Upper lobe of left lung (tissue), 6 donors: ENCODE data around the gene H2AZ2. TPM values are rescaled to one million over a fixed set of nuclear protein-coding genes. Genes with fewer than 3 reads are reported as not detected.

ENCODE experiments used
- ATAC-seq, 2 donors: fragments of 200-7000 bp; cut with Tn5 transposase; one replicate each; pipeline ENCODE4 v1.9.1; 2022; ENCODE audit warnings: mild to moderate bottlenecking in 2 of 2, moderate library complexity in 2 of 2; ENCODE audit not compliant: low FRiP score in 2 of 2
- DNase-seq, 2 donors: peaks; one replicate each; pipeline ENCODE4 v3.0.0-alpha.2; 2019 to 2020
- H3K27ac ChIP-seq, 4 donors: fragments of 200-600 bp; sonication (generic); one replicate each; pipeline ENCODE4 v1.5.1; 2016 to 2019
- H3K27me3 ChIP-seq, 4 donors: fragments of 200-600 bp; sonication (generic); one replicate each; pipeline ENCODE4 v1.5.1; 2017 to 2019
- H3K36me3 ChIP-seq, 4 donors: fragments of 200-600 bp; sonication (generic); one replicate each; pipeline ENCODE4 v1.5.1; 2016 to 2019
- H3K4me1 ChIP-seq, 4 donors: fragments of 200-600 bp; sonication (generic); one replicate each; pipeline ENCODE4 v1.5.1; 2018 to 2019
- H3K4me3 ChIP-seq, 4 donors: fragments of 200-600 bp; sonication (generic); one replicate each; pipeline ENCODE4 v1.5.1; 2017 to 2019; ENCODE audit warnings: mild to moderate bottlenecking in 2 of 4, moderate library complexity in 1 of 4
- H3K9me3 ChIP-seq, 4 donors: fragments of 200-600 bp; sonication (generic); one replicate each; pipeline ENCODE4 v1.5.1; 2018 to 2019
- CTCF ChIP-seq, 6 experiments: fragments of 450-650 bp in 4 of 6; fragments of 200-600 bp in 2 of 6; sonication (generic) in 2 of 6; IDR thresholded peaks; one replicate each; pipeline ENCODE4 v1.5.1; 2016 to 2019; ENCODE audit warnings: antibody characterized with exemption in 6 of 6
- EP300 ChIP-seq, 4 donors: sonication (generic); formaldehyde crosslinking; IDR thresholded peaks; one replicate each; pipeline ENCODE4 v1.5.1; 2017; ENCODE audit warnings: antibody characterized with exemption in 4 of 4, control low read depth in 2 of 4
- POLR2A ChIP-seq, 4 donors: fragments of 450-650 bp; IDR thresholded peaks; one replicate each; pipeline ENCODE4 v1.5.1; 2016 to 2017; ENCODE audit warnings: antibody characterized with exemption in 4 of 4, mild to moderate bottlenecking in 2 of 4
- POLR2AphosphoS5 ChIP-seq, 2 donors: sonication (generic); formaldehyde crosslinking; IDR thresholded peaks; one replicate each; pipeline ENCODE4 v1.5.1; 2017; ENCODE audit warnings: antibody characterized with exemption in 2 of 2
- WGBS, 2 donors: methylation state at CpG; one replicate each; pipeline ENCODE4 v1.1.5; 2017 to 2018; 5-methylcytosine and 5-hydroxymethylcytosine counted together
- total RNA-seq, 6 donors: library from RNA; depleted of rRNA in 4 of 6; stranded (reverse); fragments of >200 nt in 4 of 6; gene quantifications; one replicate each; pipeline versions ENCODE4 v1.1.0 to v1.2.1, GENCODE V29; 2016 to 2021
- donor health status: DM: no; HTN: no; CAD: no; lungs with moderate emphysema.
- donor health status: DM: no; HTN: yes; CAD: no; lungs with severe emphysema.

H2AZ2 gene
- total RNA-seq, 6 donors from 2014 or later = 46.1 to 151 (median 133) TPM

- TF ChIP-seq CTCF (IDR thresholded peaks at IDR 0.05) = peak in 1 of 6 experiments; percentile 15
- TF ChIP-seq EP300 (IDR thresholded peaks at IDR 0.05) = peak in 1 of 4 donors; percentile 65
- TF ChIP-seq POLR2AphosphoS5 (IDR thresholded peaks at IDR 0.05) = peak; percentile 98 to 99
- TF ChIP-seq POLR2A (IDR thresholded peaks at IDR 0.05) = peak in 3 of 4 donors; percentile 90 to 97 (median 97)
- DNase-seq (peak; percentile 92 to 99), ATAC-seq (peak; percentile 96 to 98)
- Histone ChIP-seq H3K4me1 (peaks cover 36 to 48% (median 41%) of the 10 kb centered on the region in 4 donors), H3K36me3 (no peaks in the 10 kb centered on the region), H3K27ac (peak within 1 kb of the TSS; percentile 94 to 99 (median 99)), H3K27me3 (no peaks in the 10 kb centered on the region), H3K9me3 (no peaks in the 10 kb centered on the region), H3K4me3 (peak within 1 kb of the TSS; percentile 57 to 95 (median 77))
- 1 to 9% methylated on average over 10 to 40 of the region's 72 CpGs for WGBS, 2 donors
Measured at GRCh38 chr7:44885394-44886317, 37.8 kb upstream of the H2AZ2 start, which contains the start of gene PURB. Gene PURB, minus strand, starts transcription at chr7:44885530. Its CDS starts 182 bp downstream, at chr7:44885348.

- H3K36me3 ChIP-seq = no peaks in the 10 kb centered on the region
- ATAC-seq = peak; percentile 49 to 55
- TF ChIP-seq POLR2A (IDR thresholded peaks at IDR 0.05) (peak in 2 of 4 donors; percentile 57 to 81), CTCF (IDR thresholded peaks at IDR 0.05) (peak in 1 of 6 experiments; percentile 4), POLR2AphosphoS5 (IDR thresholded peaks at IDR 0.05) (peak in 1 of 2 donors; percentile 52), EP300 (IDR thresholded peaks at IDR 0.05) (no peak)
- no peaks in the 10 kb centered on the region for H3K27me3 ChIP-seq
- H3K4me3 ChIP-seq = peak overlapping the region; percentile 57 to 95 (median 77)
- 2% methylated on average over 27 of the region's 107 CpGs; no CpG with 5 or more reads in 1 of the 2 donors for WGBS, 2 donors
- H3K4me1 ChIP-seq = peaks cover 45 to 56% (median 49%) of the 10 kb centered on the region in 4 donors
- no peaks in the 10 kb centered on the region for H3K9me3 ChIP-seq
- peak; percentile 46 to 95 for DNase-seq
- peak overlapping the region; percentile 94 to 99 (median 99) for H3K27ac ChIP-seq
Measured at GRCh38 chr7:44884621-44885393, 36.9 kb upstream of the H2AZ2 start.

GRCh38 chr7:44883961-44884620 is 36.2 kb upstream of the H2AZ2 start:
- Histone ChIP-seq H3K27ac (peak overlapping the region; percentile 94 to 99 (median 99)), H3K9me3 (no peaks in the 10 kb centered on the region), H3K4me3 (peak overlapping the region; percentile 57 to 95 (median 77)), H3K4me1 (peaks cover 51 to 59% (median 53%) of the 10 kb centered on the region in 4 donors), H3K27me3 (no peaks in the 10 kb centered on the region), H3K36me3 (no peaks in the 10 kb centered on the region)
- DNase-seq (no peak), ATAC-seq (no peak)
- 21 to 22% methylated on average over 22 to 23 of the region's 24 CpGs for WGBS, 2 donors
- TF ChIP-seq POLR2AphosphoS5 (IDR thresholded peaks at IDR 0.05) (no peak), POLR2A (IDR thresholded peaks at IDR 0.05) (no peak), CTCF (IDR thresholded peaks at IDR 0.05) (no peak), EP300 (IDR thresholded peaks at IDR 0.05) (no peak)

- 55 to 63% methylated on average over 3 of the region's 3 CpGs for WGBS, 2 donors
- peak overlapping the region in 2 of 4 donors; percentile 19 to 57 for H3K4me3 ChIP-seq
- no peaks in the 10 kb centered on the region for H3K27me3 ChIP-seq
- ATAC-seq = no peak
- H3K9me3 ChIP-seq = no peaks in the 10 kb centered on the region
- H3K36me3 ChIP-seq = no peaks in the 10 kb centered on the region
- H3K27ac ChIP-seq = no peak overlapping the region
- TF ChIP-seq POLR2AphosphoS5 (IDR thresholded peaks at IDR 0.05) (no peak), CTCF (IDR thresholded peaks at IDR 0.05) (no peak), POLR2A (IDR thresholded peaks at IDR 0.05) (no peak), EP300 (IDR thresholded peaks at IDR 0.05) (no peak)
- DNase-seq = no peak
- peaks cover 51 to 63% (median 57%) of the 10 kb centered on the region in 4 donors for H3K4me1 ChIP-seq
Measured at GRCh38 chr7:44882899-44883298, 35.0 kb upstream of the H2AZ2 start.
